Osteoblast (primary cell): Measurements from ENCODE around the gene UTP4. TPM values are rescaled to one million over a fixed set of nuclear protein-coding genes. Genes with fewer than 3 reads are reported as not detected.
A peak's percentile ranks its signal among the peaks of the same experiment; 100 is the strongest.

Source experiments
- DNase-seq: peaks from one replicate; pipeline ENCODE4 v3.0.0; 2011; ENCODE audit warnings: low spot score, mixed read lengths; ENCODE audit not compliant: insufficient read length; ENCODE audit errors: missing footprints
- H2AFZ ChIP-seq: 2 replicates; pipeline ENCODE4 v1.6.0; 2011; ENCODE audit warnings: mild to moderate bottlenecking, low read length
- H3K27ac ChIP-seq: 2 replicates; pipeline ENCODE4 v1.5.1; 2011; ENCODE audit warnings: mild to moderate bottlenecking, low read depth, low read length, moderate library complexity
- H3K27me3 ChIP-seq: 2 replicates; pipeline ENCODE4 v1.6.0; 2012; ENCODE audit warnings: mild to moderate bottlenecking, control low read depth, inconsistent platforms, low read length, moderate library complexity; ENCODE audit not compliant: insufficient read depth
- H3K36me3 ChIP-seq: 2 replicates; pipeline ENCODE4 v1.5.1; 2011; ENCODE audit warnings: mild to moderate bottlenecking, low read length, control low read depth, moderate library complexity; ENCODE audit not compliant: insufficient read depth
- H3K4me1 ChIP-seq: 2 replicates; pipeline ENCODE4 v1.5.1; 2011; ENCODE audit warnings: mild to moderate bottlenecking, low read length, control low read depth, moderate library complexity; ENCODE audit not compliant: insufficient read depth
- H3K4me2 ChIP-seq: 2 replicates; pipeline ENCODE4 v1.6.0; 2011; ENCODE audit warnings: mild to moderate bottlenecking, low read length; ENCODE audit not compliant: insufficient read depth
- H3K4me3 ChIP-seq: fragments of 200-600 bp; sonication (generic); 3 replicates; pipeline ENCODE4 v1.5.1; 2012; ENCODE audit warnings: mild to moderate bottlenecking, low read length, inconsistent platforms; ENCODE audit not compliant: insufficient read depth
- H3K79me2 ChIP-seq: 2 replicates; pipeline ENCODE4 v1.6.0; 2012; ENCODE audit warnings: mild to moderate bottlenecking, low read length, control low read depth, inconsistent platforms; ENCODE audit not compliant: insufficient read depth
- H3K9me3 ChIP-seq: 2 replicates; pipeline ENCODE4 v1.5.1; 2011; ENCODE audit warnings: low read depth, low read length, control low read depth
- H4K20me1 ChIP-seq: 2 replicates; pipeline ENCODE4 v1.6.0; 2012; ENCODE audit warnings: mild to moderate bottlenecking, low read length, control low read depth; ENCODE audit not compliant: insufficient read depth
- CTCF ChIP-seq: IDR thresholded peaks from 2 replicates; pipeline ENCODE4 v1.5.1; 2011; ENCODE audit warnings: mild to moderate bottlenecking, low read depth, low read length, moderate library complexity; ENCODE audit errors: extremely low read depth
- small RNA-seq: library from RNA; depleted of rRNA; stranded (forward); fragments of <200 nt; gene quantifications from one replicate; pipeline ENCODE3, GENCODE V24; 2012
- total RNA-seq: library from RNA; depleted of rRNA; stranded (reverse); fragments of >200 nt; gene quantifications from 2 replicates; pipeline ENCODE4 v1.2.3, GENCODE V29; 2012

UTP4 gene
- total RNA-seq, 1 donor = 17.4 TPM

DNA sequence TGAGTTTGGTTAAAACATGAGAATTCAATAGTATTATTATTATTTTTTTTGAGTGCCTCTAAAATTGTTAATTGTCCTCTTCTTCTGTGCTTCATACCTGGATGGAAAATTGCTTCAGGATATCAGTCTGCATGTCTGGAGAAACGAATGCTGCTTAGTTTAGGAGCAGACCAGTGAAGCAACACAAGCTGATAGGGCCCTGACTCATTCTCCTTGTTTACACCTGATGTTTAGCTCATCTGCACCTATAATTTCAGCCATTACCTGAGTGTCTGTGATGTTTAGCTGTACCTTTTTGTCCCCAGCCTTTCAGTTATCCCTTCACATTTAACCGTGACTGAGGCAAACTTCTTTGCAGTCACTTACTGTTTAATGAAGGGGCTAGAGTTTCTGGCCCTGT lies 69.3 kb downstream of the UTP4 start:
- no peak for DNase-seq
- TF ChIP-seq CTCF = no peak

DNA sequence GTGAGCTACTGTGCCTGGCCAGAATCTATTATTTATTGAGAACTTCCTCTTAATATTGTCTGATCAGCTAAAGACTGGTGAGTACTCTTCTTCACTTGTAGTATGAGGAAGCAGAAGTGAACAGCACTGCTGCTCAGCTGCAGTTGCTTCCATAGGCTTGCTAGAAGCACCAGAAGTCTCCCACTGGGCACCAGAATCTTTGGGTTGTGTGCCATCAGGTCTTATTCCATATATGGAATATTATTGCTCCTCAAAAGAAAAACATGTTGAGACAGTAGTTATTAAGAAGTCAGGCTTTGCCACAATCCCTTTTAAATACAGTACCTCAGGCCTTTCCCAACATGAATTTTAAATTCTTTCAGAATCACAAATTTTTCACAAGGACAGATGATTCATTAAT lies 71.7 kb downstream of the UTP4 start:
- H3K4me2 ChIP-seq = peak overlapping the region; percentile 20
- peaks cover 84% of the 10 kb centered on the region for H3K79me2 ChIP-seq

More for the DNA sequence above, 69.3 kb downstream of the UTP4 start:
- H3K4me1 ChIP-seq = peaks cover 22% of the 10 kb centered on the region
- no peak overlapping the region for H2AFZ ChIP-seq
- H3K79me2 ChIP-seq = peaks cover 86% of the 10 kb centered on the region
- no peak overlapping the region for H3K4me3 ChIP-seq
- no peak overlapping the region for H3K4me2 ChIP-seq
- no peaks in the 10 kb centered on the region for H3K27me3 ChIP-seq
- H3K27ac ChIP-seq = no peak overlapping the region
- H3K9me3 ChIP-seq = no peaks in the 10 kb centered on the region
- no peaks in the 10 kb centered on the region for H3K36me3 ChIP-seq
- H4K20me1 ChIP-seq = peaks cover 11% of the 10 kb centered on the region

DNA sequence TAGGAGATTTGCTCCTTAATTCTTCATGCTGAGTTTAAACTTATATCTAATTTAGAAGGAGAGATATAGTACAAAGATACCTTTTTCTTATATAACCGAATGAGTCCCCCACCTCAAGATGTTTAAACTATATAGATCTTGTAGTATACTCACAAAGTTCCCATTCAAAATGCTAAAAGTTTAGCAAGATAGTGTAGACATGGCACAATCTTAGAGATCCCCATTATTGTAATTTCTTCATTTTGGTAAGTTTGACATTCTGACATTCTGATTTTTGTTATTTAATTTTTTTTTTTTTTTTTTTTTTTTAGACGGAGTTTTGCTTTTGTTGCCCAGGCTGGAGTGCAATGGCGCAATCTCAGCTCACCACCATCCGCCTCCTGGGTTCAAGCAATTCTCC lies 77.3 kb downstream of the UTP4 start:
- TF ChIP-seq CTCF = no peak

More for the DNA sequence above, 71.7 kb downstream of the UTP4 start:
- Histone ChIP-seq H3K27me3 (no peaks in the 10 kb centered on the region), H4K20me1 (peaks cover 11% of the 10 kb centered on the region), H3K4me3 (no peak overlapping the region), H2AFZ (no peak overlapping the region), H3K4me1 (peaks cover 20% of the 10 kb centered on the region), H3K36me3 (no peaks in the 10 kb centered on the region), H3K27ac (peak overlapping the region; percentile 12), H3K9me3 (no peaks in the 10 kb centered on the region)
- TF ChIP-seq CTCF = no peak
- no peak for DNase-seq

GRCh38 chr16:69217433-69217832 lies 85.0 kb downstream of the UTP4 start:
- Histone ChIP-seq H3K27ac (no peak overlapping the region), H3K4me1 (peaks cover 30% of the 10 kb centered on the region), H4K20me1 (peaks cover 21% of the 10 kb centered on the region), H3K27me3 (no peaks in the 10 kb centered on the region), H3K79me2 (peaks cover 68% of the 10 kb centered on the region), H3K4me3 (no peak overlapping the region), H3K4me2 (peak overlapping the region; percentile 55), H3K9me3 (no peaks in the 10 kb centered on the region), H2AFZ (no peak overlapping the region), H3K36me3 (no peaks in the 10 kb centered on the region)
- no peak for TF ChIP-seq CTCF
- peak; percentile 67 for DNase-seq

More for the DNA sequence above, 77.3 kb downstream of the UTP4 start:
- no peaks in the 10 kb centered on the region for H3K9me3 ChIP-seq
- peaks cover 65% of the 10 kb centered on the region for H3K79me2 ChIP-seq
- peaks cover 3% of the 10 kb centered on the region for H3K4me1 ChIP-seq
- H3K4me2 ChIP-seq = no peak overlapping the region
- DNase-seq = no peak
- no peak overlapping the region for H3K27ac ChIP-seq
- no peaks in the 10 kb centered on the region for H3K36me3 ChIP-seq
- H3K4me3 ChIP-seq = no peak overlapping the region
- peaks cover 20% of the 10 kb centered on the region for H4K20me1 ChIP-seq
- no peaks in the 10 kb centered on the region for H3K27me3 ChIP-seq
- H2AFZ ChIP-seq = no peak overlapping the region

Small RNAs within 50 kb of the gene (small RNA-seq; reads per million reads assigned to genes)
- gene RF00019 (not detected), gene RNU6-22P (0.45 reads per million)

Other genes with a start within 250 kb of the UTP4 start
- gene HAS3, start 27.0 kb upstream of the UTP4 start, total RNA-seq = 1.4 and 1.5 TPM in 2 replicates
- gene CHTF8, start 61 bp upstream of the UTP4 start, total RNA-seq = 48.0 and 52.1 TPM in 2 replicates
- 35.5 and 38.6 TPM in 2 replicates for gene SNTB2, start 54.5 kb downstream of the UTP4 start, total RNA-seq
- gene VPS4A, start 178.7 kb downstream of the UTP4 start, total RNA-seq = 31.8 and 32.6 TPM in 2 replicates
- gene PDF, start 197.9 kb downstream of the UTP4 start, total RNA-seq = 11.2 and 13.0 TPM in 2 replicates
- gene COG8, start 206.9 kb downstream of the UTP4 start, total RNA-seq = 34.0 and 38.6 TPM in 2 replicates
- gene NIP7, start 207.1 kb downstream of the UTP4 start, total RNA-seq = 20.6 and 22.8 TPM in 2 replicates
- gene TMED6, start 219.1 kb downstream of the UTP4 start, total RNA-seq = 0.29 and 0.72 TPM in 2 replicates